Measurements from ENCODE around the gene IFI6. TPM values are rescaled to one million over a fixed set of nuclear protein-coding genes. Genes with fewer than 3 reads are reported as not detected.
"Not testable (repeated sequence)": the region's sequence is repeated elsewhere in the genome, so short reads cannot be mapped to it uniquely, and the experiment has no call there.

The IFI6 gene
- total RNA-seq, 1 experiment from 2014 or later: 54.6 TPM

- no peak overlapping the region for H3K27ac ChIP-seq
- no peaks in the 10 kb centered on the region for H3K36me3 ChIP-seq
- no peaks in the 10 kb centered on the region for H3K4me1 ChIP-seq (replicated peaks)
- H3K4me3 ChIP-seq: no peak overlapping the region
- DNase-seq (ENCODE audit: low read depth in 1 of 2, low spot score in 2 of 2): no peak
- no peaks in the 10 kb centered on the region for H3K9me3 ChIP-seq (replicated peaks)
- H3K27me3 ChIP-seq (replicated peaks): no peaks in the 10 kb centered on the region
Observed at GRCh38 chr1:27622828-27623227, 49.2 kb downstream of the IFI6 start.

GRCh38 chr1:27621051-27621920 lies 50.7 kb downstream of the IFI6 start:
- no peaks in the 10 kb centered on the region for H3K9me3 ChIP-seq (replicated peaks)
- no peak overlapping the region for H3K4me3 ChIP-seq
- no peak for DNase-seq (ENCODE audit: low read depth in 1 of 2, low spot score in 2 of 2)
- H3K36me3 ChIP-seq: no peaks in the 10 kb centered on the region
- no peaks in the 10 kb centered on the region for H3K27me3 ChIP-seq (replicated peaks)
- no peaks in the 10 kb centered on the region for H3K4me1 ChIP-seq (replicated peaks)
- H3K27ac ChIP-seq: no peak overlapping the region

GRCh38 chr1:27619782-27620438 lies 52.1 kb downstream of the IFI6 start:
- not testable (repeated sequence) for H3K27ac ChIP-seq; H3K4me3 ChIP-seq; H3K4me1 ChIP-seq (replicated peaks); H3K36me3 ChIP-seq; DNase-seq (ENCODE audit: low read depth in 1 of 2, low spot score in 2 of 2); H3K9me3 ChIP-seq (replicated peaks); H3K27me3 ChIP-seq (replicated peaks)

GRCh38 chr1:27618341-27619082 lies 53.5 kb downstream of the IFI6 start:
- DNase-seq (ENCODE audit: low read depth in 1 of 2, low spot score in 2 of 2): no peak

GRCh38 chr1:27617420-27617819 lies 54.6 kb downstream of the IFI6 start:
- Histone ChIP-seq H3K9me3 (replicated peaks) (no peaks in the 10 kb centered on the region), H3K27ac (no peak overlapping the region), H3K36me3 (no peaks in the 10 kb centered on the region), H3K27me3 (replicated peaks) (no peaks in the 10 kb centered on the region), H3K4me1 (replicated peaks) (no peaks in the 10 kb centered on the region), H3K4me3 (no peak overlapping the region)
- DNase-seq (ENCODE audit: low read depth in 1 of 2, low spot score in 2 of 2): no peak

More at GRCh38 chr1:27618341-27619082, 53.5 kb downstream of the IFI6 start:
- Histone ChIP-seq H3K27ac (no peak overlapping the region), H3K36me3 (no peaks in the 10 kb centered on the region), H3K27me3 (replicated peaks) (no peaks in the 10 kb centered on the region), H3K9me3 (replicated peaks) (no peaks in the 10 kb centered on the region), H3K4me1 (replicated peaks) (no peaks in the 10 kb centered on the region), H3K4me3 (no peak overlapping the region)

- Histone ChIP-seq H3K27ac (no peak overlapping the region), H3K36me3 (no peaks in the 10 kb centered on the region), H3K4me1 (replicated peaks) (no peaks in the 10 kb centered on the region), H3K4me3 (no peak overlapping the region), H3K9me3 (replicated peaks) (no peaks in the 10 kb centered on the region), H3K27me3 (replicated peaks) (no peaks in the 10 kb centered on the region)
- no peak for DNase-seq (ENCODE audit: low read depth in 1 of 2, low spot score in 2 of 2)
Observed at GRCh38 chr1:27616441-27616840, 55.6 kb downstream of the IFI6 start.

Other genes with a start within 250 kb of the IFI6 start
- 16.4 and 19.2 TPM in 2 replicates for gene WASF2, start 182.0 kb downstream of the IFI6 start, total RNA-seq (2014; rRNA removed; shearing (Covaris generic))
- 2.9 and 4.1 TPM in 2 replicates for gene AHDC1, start 68.0 kb downstream of the IFI6 start, total RNA-seq (2014; rRNA removed; shearing (Covaris generic))
- not detected in 2 replicates for gene FGR, start 37.0 kb downstream of the IFI6 start, total RNA-seq (2014; rRNA removed; shearing (Covaris generic))
- gene FAM76A, start 53.8 kb upstream of the IFI6 start, total RNA-seq (2014; rRNA removed; shearing (Covaris generic)): 12.5 and 12.7 TPM in 2 replicates
- 67.5 and 76.5 TPM in 2 replicates for gene STX12, start 101.0 kb upstream of the IFI6 start, total RNA-seq (2014; rRNA removed; shearing (Covaris generic))
- 33.5 and 60.0 TPM in 2 replicates for gene PPP1R8, start 158.6 kb upstream of the IFI6 start, total RNA-seq (2014; rRNA removed; shearing (Covaris generic))
- gene THEMIS2, start 200.4 kb upstream of the IFI6 start, total RNA-seq (2014; rRNA removed; shearing (Covaris generic)): 0.09 and 1.7 TPM in 2 replicates
- 61.3 and 63.6 TPM in 2 replicates for gene RPA2, start 242.4 kb upstream of the IFI6 start, total RNA-seq (2014; rRNA removed; shearing (Covaris generic))